Peyer's patch (tissue), 4 donors: ENCODE measurements around the gene NCOA6. TPM values are rescaled to one million over a fixed set of nuclear protein-coding genes. Genes with fewer than 3 reads are reported as not detected.
"Not testable (repeated sequence)": the region's sequence is repeated elsewhere in the genome, so short reads cannot be mapped to it uniquely, and the experiment has no call there.

ENCODE experiments used
- DNase-seq, 3 donors: peaks; one replicate each; pipeline ENCODE4 v3.0.0-alpha.2; 2017 to 2019
- H3K27ac ChIP-seq, 4 donors: fragments of 200-600 bp; sonication (generic); one replicate each; pipeline ENCODE4 v1.5.1; 2016 to 2019
- H3K27me3 ChIP-seq, 2 donors: fragments of 200-600 bp; sonication (generic); one replicate each; pipeline ENCODE4 v1.5.1; 2019
- H3K36me3 ChIP-seq, 3 donors: fragments of 200-600 bp; sonication (generic); one replicate each; pipeline ENCODE4 v1.5.1; 2016 to 2019
- H3K4me1 ChIP-seq, 4 donors: fragments of 200-600 bp; sonication (generic); one replicate each; pipeline ENCODE4 v1.5.1; 2016 to 2019
- H3K4me3 ChIP-seq, 4 donors: fragments of 200-600 bp; sonication (generic); 1 replicate in 3 of 4; 2 replicates in 1 of 4; pipeline ENCODE4 v1.5.1; 2016 to 2019; ENCODE audit warnings: mild to moderate bottlenecking in 1 of 4
- H3K9me3 ChIP-seq, 4 donors: fragments of 200-600 bp; sonication (generic); one replicate each; pipeline ENCODE4 v1.5.1; 2016 to 2019; ENCODE audit warnings: mild to moderate bottlenecking in 1 of 4
- CTCF ChIP-seq, 6 experiments: fragments of 450-650 bp in 4 of 6; fragments of 200-600 bp in 2 of 6; sonication (generic) in 1 of 6; IDR thresholded peaks; one replicate each; pipeline ENCODE4 v1.5.1; 2017 to 2019; ENCODE audit warnings: antibody characterized with exemption in 6 of 6, mild to moderate bottlenecking in 3 of 6, moderate library complexity in 1 of 6
- POLR2A ChIP-seq, 2 donors: fragments of 450-650 bp; IDR thresholded peaks; one replicate each; pipeline ENCODE4 v1.5.1; 2017; ENCODE audit warnings: antibody characterized with exemption in 2 of 2, mild to moderate bottlenecking in 2 of 2, moderate library complexity in 2 of 2
- total RNA-seq, 4 donors: library from RNA; depleted of rRNA; stranded (reverse); fragments of >200 nt; gene quantifications; one replicate each; pipeline ENCODE4 v1.1.0, GENCODE V29; 2016

Gene NCOA6
- total RNA-seq, 4 donors from 2014 or later = 33.8 to 58.4 (median 49.5) TPM

- TF ChIP-seq POLR2A (IDR thresholded peaks at IDR 0.05) (no peak), CTCF (IDR thresholded peaks at IDR 0.05) (no peak)
- Histone ChIP-seq H3K27ac (no peak overlapping the region), H3K36me3 (no peaks in the 10 kb centered on the region), H3K4me1 (peaks cover 0 to 19% (median 2%) of the 10 kb centered on the region in 4 donors), H3K27me3 (no peaks in the 10 kb centered on the region), H3K4me3 (no peak overlapping the region), H3K9me3 (no peaks in the 10 kb centered on the region)
- DNase-seq = no peak
Measured at GRCh38 chr20:34817072-34817471, 8.4 kb downstream of the NCOA6 start.

GRCh38 chr20:34815636-34816035 is 9.8 kb downstream of the NCOA6 start:
- Histone ChIP-seq H3K36me3 (no peaks in the 10 kb centered on the region), H3K27me3 (no peaks in the 10 kb centered on the region), H3K9me3 (no peaks in the 10 kb centered on the region), H3K27ac (no peak overlapping the region), H3K4me1 (peaks cover 0 to 10% (median 2%) of the 10 kb centered on the region in 4 donors), H3K4me3 (no peak overlapping the region)
- TF ChIP-seq POLR2A (IDR thresholded peaks at IDR 0.05) (no peak), CTCF (IDR thresholded peaks at IDR 0.05) (no peak)
- DNase-seq = no peak

GRCh38 chr20:34808583-34808982 is 16.9 kb downstream of the NCOA6 start:
- H3K27ac ChIP-seq = no peak overlapping the region
- H3K36me3 ChIP-seq = no peaks in the 10 kb centered on the region
- no peaks in the 10 kb centered on the region for H3K9me3 ChIP-seq
- DNase-seq = no peak
- peaks cover 0 to 28% (median 0%) of the 10 kb centered on the region in 4 donors for H3K4me1 ChIP-seq
- no peak overlapping the region for H3K4me3 ChIP-seq
- no peak for TF ChIP-seq CTCF (IDR thresholded peaks at IDR 0.05)
- no peak for TF ChIP-seq POLR2A (IDR thresholded peaks at IDR 0.05)
- H3K27me3 ChIP-seq = no peaks in the 10 kb centered on the region

- DNase-seq, H3K4me3 ChIP-seq, H3K27ac ChIP-seq, H3K9me3 ChIP-seq, H3K36me3 ChIP-seq, H3K27me3 ChIP-seq: not testable (repeated sequence)
- H3K4me1 ChIP-seq = peaks cover 0 to 28% (median 0%) of the 10 kb centered on the region in 4 donors
Measured at GRCh38 chr20:34807944-34808465, 17.4 kb downstream of the NCOA6 start.

GRCh38 chr20:34806255-34806654 is 19.2 kb downstream of the NCOA6 start:
- Histone ChIP-seq H3K4me3 (no peak overlapping the region), H3K9me3 (no peaks in the 10 kb centered on the region), H3K27ac (no peak overlapping the region), H3K36me3 (peaks cover 0 to 4% (median 0%) of the 10 kb centered on the region in 3 donors), H3K27me3 (no peaks in the 10 kb centered on the region), H3K4me1 (peaks cover 0 to 18% (median 0%) of the 10 kb centered on the region in 4 donors)
- TF ChIP-seq POLR2A (IDR thresholded peaks at IDR 0.05) (no peak), CTCF (IDR thresholded peaks at IDR 0.05) (no peak)
- no peak for DNase-seq

- Histone ChIP-seq H3K27me3 (no peaks in the 10 kb centered on the region), H3K36me3 (peaks cover 0 to 4% (median 0%) of the 10 kb centered on the region in 3 donors), H3K4me1 (no peaks in the 10 kb centered on the region), H3K27ac (no peak overlapping the region), H3K4me3 (no peak overlapping the region), H3K9me3 (no peaks in the 10 kb centered on the region)
- no peak for DNase-seq
- TF ChIP-seq POLR2A (IDR thresholded peaks at IDR 0.05) = no peak
- no peak for TF ChIP-seq CTCF (IDR thresholded peaks at IDR 0.05)
Measured at GRCh38 chr20:34798871-34799270, 26.6 kb downstream of the NCOA6 start.
